ENCODE results near the gene SPOCK1. TPM values are rescaled to one million over a fixed set of nuclear protein-coding genes. Genes with fewer than 3 reads are reported as not detected.

Gene SPOCK1
- total RNA-seq, 1 experiment from 2014 or later = 0.27 TPM

DNA sequence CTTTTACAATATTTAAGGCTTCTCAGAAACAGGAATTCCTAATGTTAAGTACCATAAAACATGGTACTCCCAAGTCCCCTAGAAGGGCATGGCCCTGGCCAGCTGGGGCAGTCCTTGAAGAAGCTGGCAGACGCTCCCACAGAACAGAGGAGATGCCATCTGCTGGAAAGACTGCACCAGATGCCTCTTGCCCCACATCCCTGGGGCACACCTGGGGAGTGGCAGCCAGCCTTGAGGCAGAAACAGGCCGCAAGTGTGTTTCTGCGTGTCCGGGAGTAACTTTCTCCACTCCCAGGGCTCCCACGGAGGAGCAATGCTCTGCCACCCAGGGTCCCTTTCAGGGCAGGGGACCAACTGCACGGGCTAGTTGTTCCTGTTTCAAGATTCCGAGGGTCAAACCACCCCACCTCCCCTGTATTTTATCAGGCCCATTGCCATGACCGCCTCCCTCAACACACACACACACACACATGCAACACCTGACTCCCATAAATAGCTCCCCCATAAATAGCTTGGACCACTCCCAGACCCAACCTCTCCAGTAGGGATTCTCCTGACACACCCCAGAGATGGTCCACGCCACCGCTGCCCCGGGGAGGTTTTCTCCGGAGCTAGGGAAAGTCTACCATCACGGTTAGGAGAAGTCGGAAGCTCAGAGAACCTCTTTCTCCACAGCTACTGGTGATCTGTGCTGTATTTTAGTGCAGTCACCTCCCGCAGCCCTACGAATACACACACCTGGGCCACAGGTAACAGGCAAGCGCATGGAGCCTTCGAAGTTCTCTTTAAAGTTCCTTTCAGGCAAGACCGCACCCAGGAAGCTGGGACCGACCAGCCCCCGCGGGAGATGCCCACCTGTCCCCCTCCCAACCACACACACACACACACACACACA, 1.5 kb downstream of the SPOCK1 start:
- ChIA-PET RAD21 (ENCODE audit: low non-redundant PET in 1 of 2, low total read pairs in 2 of 2, uncharacterized antibody in 2 of 2, unreplicated experiment in 2 of 2) (interaction anchor here in 1 of 2 experiments (1.0 kb wide), 1 partner anchor 177 kb away, joined by 4 read pairs; no protein-coding TSS in a partner anchor), CTCF (interaction anchor here (1.4 kb wide), 1 partner anchor 177 kb away, joined by 9 read pairs; no protein-coding TSS in a partner anchor), POLR2A (no interaction called here)
- no peaks in the 10 kb centered on the region for H4K20me1 ChIP-seq (ENCODE audit: insufficient read depth)
- H3K9me2 ChIP-seq (ENCODE audit: insufficient read depth) = no peaks in the 10 kb centered on the region
- no peaks in the 10 kb centered on the region for H3K4me1 ChIP-seq (ENCODE audit: control insufficient read depth in 1 of 2, insufficient read depth in 2 of 2, low read length in 2 of 2)
- H3K36me3 ChIP-seq (ENCODE audit: control insufficient read depth in 1 of 2, insufficient read depth in 2 of 2, low read length in 2 of 2) = no peaks in the 10 kb centered on the region
- H3K4me2 ChIP-seq (ENCODE audit: low read length) = no peak overlapping the region
- H3K27ac ChIP-seq (ENCODE audit: low read depth, low read length) = no peak overlapping the region
- H3K9ac ChIP-seq (ENCODE audit: low read length) = no peak overlapping the region
- DNase-seq (ENCODE audit: low read depth, low spot score) (no peak), ATAC-seq (no peak)
- H2AFZ ChIP-seq (ENCODE audit: low read depth, low read length, poor library complexity, severe bottlenecking) = no peak overlapping the region
- no peak for TF ChIP-seq POLR2AphosphoS5 (IDR thresholded peaks at IDR 0.05; ENCODE audit: low read depth, low read length)
- no peak for TF ChIP-seq POLR2A (IDR thresholded peaks at IDR 0.05; ENCODE audit: borderline replicate concordance, extremely low read depth, insufficient read depth, insufficient read length)
- no peak for TF ChIP-seq EZH2 (IDR thresholded peaks at IDR 0.05)
- TF ChIP-seq RAD21 (IDR thresholded peaks at IDR 0.05; ENCODE audit: low read depth) = no peak
- TF ChIP-seq ZFX (IDR thresholded peaks at IDR 0.05) = no peak
- no peak for TF ChIP-seq SRF (IDR thresholded peaks at IDR 0.05; ENCODE audit: low read depth)
- no peak for TF ChIP-seq ZNF274 (IDR thresholded peaks at IDR 0.05; ENCODE audit: low read depth, low read length)
- no peak for TF ChIP-seq CEBPB (IDR thresholded peaks at IDR 0.05; ENCODE audit: low read depth)
- TF ChIP-seq CBX3 (IDR thresholded peaks at IDR 0.05; ENCODE audit: low read depth) = no peak
- TF ChIP-seq EZH2phosphoT487 (IDR thresholded peaks at IDR 0.05; ENCODE audit: borderline replicate concordance) = no peak
- no peak for TF ChIP-seq FOSL1 (IDR thresholded peaks at IDR 0.05; ENCODE audit: low read depth)
- no peak for TF ChIP-seq SIN3A (IDR thresholded peaks at IDR 0.05; ENCODE audit: low read depth)
- H3K79me2 ChIP-seq (ENCODE audit: insufficient read depth, low read length) = no peaks in the 10 kb centered on the region
- intact Hi-C loops (cut with micrococcal nuclease) = loop anchor here (10.0 kb wide), 1 partner anchor 693 kb away; no protein-coding TSS in a partner anchor
- no TSS peak for BruUV-seq (replicated peaks)
- no peak overlapping the region for H3K4me3 ChIP-seq (replicated peaks in 1 of 2; ENCODE audit: low read depth in 1 of 2, low read length in 2 of 2)
- H3K27me3 ChIP-seq (ENCODE audit: insufficient read depth, low read length) = peaks cover 34% of the 10 kb centered on the region
- H3K9me3 ChIP-seq (ENCODE audit: control insufficient read depth in 1 of 2, insufficient read depth in 1 of 2, low read depth in 1 of 2, low read length in 2 of 2) = no peaks in the 10 kb centered on the region

Data from HCT116 (cell line).